Upper lobe of right lung (tissue), 1 donor: ENCODE measurements around the gene SLMAP. TPM values are rescaled to one million over a fixed set of nuclear protein-coding genes. Genes with fewer than 3 reads are reported as not detected.

Experiments
- ATAC-seq: fragments of 200-7000 bp; cut with Tn5 transposase; one replicate; pipeline ENCODE4 v1.9.1; 2020; ENCODE audit warnings: mild to moderate bottlenecking, moderate library complexity
- DNase-seq: peaks from one replicate; pipeline ENCODE4 v3.0.0-alpha.2; 2020
- H3K27ac ChIP-seq: fragments of 200-600 bp; one replicate; pipeline ENCODE4 v1.8.0; 2022
- H3K27me3 ChIP-seq: fragments of 200-600 bp; one replicate; pipeline ENCODE4 v1.8.0; 2022; ENCODE audit warnings: mild to moderate bottlenecking
- H3K36me3 ChIP-seq: fragments of 200-600 bp; one replicate; pipeline ENCODE4 v1.8.0; 2022
- H3K4me1 ChIP-seq: fragments of 200-600 bp; one replicate; pipeline ENCODE4 v1.8.0; 2022
- H3K4me3 ChIP-seq: fragments of 200-600 bp; one replicate; pipeline ENCODE4 v1.8.0; 2022; ENCODE audit warnings: mild to moderate bottlenecking
- H3K9me3 ChIP-seq: fragments of 200-600 bp; one replicate; pipeline ENCODE4 v1.8.0; 2022
- intact Hi-C: fragments of 100-400 bp; cut with DNase I; formaldehyde crosslinking; loops from one replicate; pipeline ENCODE4 v1.11.0; 2022
- total RNA-seq: library from RNA; stranded (reverse); fragmentation: NEBNext Ultra II Directional; extraction: Animal tissue kit (Norgen Biotek cat#: 25700); gene quantifications from one replicate; pipeline ENCODE4 v1.2.1, GENCODE V29; 2021
- TF ChIP-seq, protein P1 (sequence below): fragments of 200-600 bp; IDR thresholded peaks from one replicate; pipeline ENCODE4 v1.8.0; 2022; ENCODE audit warnings: antibody characterized with exemption
- donor health status: DM: no; HTN: yes; CAD: no; lungs with severe emphysema.

The SLMAP gene
- total RNA-seq, 1 donor from 2014 or later: 65.2 TPM

DNA sequence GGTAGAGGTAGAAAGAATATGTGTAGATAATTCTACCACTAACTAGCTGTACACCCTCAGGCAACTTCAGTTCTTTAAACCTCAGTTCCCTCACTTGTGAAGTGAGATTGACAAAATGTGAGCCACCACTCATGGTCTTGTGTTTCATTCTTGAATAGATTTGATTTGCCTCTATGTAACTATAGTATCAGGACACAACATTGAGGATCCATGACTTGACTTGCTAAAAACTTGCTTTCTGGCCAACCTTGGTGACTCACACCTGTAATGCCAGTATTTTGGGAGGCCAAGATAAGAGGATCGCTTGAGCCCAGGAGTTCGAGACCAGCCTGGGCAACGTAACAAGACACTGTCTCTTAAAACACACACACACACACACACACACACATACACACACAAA lies 136.3 kb downstream of the SLMAP start:
- no peaks in the 10 kb centered on the region for H3K9me3 ChIP-seq
- H3K4me3 ChIP-seq: no peak overlapping the region
- no peak for DNase-seq
- H3K27ac ChIP-seq: no peak overlapping the region
- no peaks in the 10 kb centered on the region for H3K4me1 ChIP-seq
- ATAC-seq: no peak
- TF ChIP-seq, protein P1, sequence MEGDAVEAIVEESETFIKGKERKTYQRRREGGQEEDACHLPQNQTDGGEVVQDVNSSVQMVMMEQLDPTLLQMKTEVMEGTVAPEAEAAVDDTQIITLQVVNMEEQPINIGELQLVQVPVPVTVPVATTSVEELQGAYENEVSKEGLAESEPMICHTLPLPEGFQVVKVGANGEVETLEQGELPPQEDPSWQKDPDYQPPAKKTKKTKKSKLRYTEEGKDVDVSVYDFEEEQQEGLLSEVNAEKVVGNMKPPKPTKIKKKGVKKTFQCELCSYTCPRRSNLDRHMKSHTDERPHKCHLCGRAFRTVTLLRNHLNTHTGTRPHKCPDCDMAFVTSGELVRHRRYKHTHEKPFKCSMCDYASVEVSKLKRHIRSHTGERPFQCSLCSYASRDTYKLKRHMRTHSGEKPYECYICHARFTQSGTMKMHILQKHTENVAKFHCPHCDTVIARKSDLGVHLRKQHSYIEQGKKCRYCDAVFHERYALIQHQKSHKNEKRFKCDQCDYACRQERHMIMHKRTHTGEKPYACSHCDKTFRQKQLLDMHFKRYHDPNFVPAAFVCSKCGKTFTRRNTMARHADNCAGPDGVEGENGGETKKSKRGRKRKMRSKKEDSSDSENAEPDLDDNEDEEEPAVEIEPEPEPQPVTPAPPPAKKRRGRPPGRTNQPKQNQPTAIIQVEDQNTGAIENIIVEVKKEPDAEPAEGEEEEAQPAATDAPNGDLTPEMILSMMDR: no peak
- H3K27me3 ChIP-seq: no peaks in the 10 kb centered on the region
- intact Hi-C loops: no loop called here
- peaks cover 17% of the 10 kb centered on the region for H3K36me3 ChIP-seq

DNA sequence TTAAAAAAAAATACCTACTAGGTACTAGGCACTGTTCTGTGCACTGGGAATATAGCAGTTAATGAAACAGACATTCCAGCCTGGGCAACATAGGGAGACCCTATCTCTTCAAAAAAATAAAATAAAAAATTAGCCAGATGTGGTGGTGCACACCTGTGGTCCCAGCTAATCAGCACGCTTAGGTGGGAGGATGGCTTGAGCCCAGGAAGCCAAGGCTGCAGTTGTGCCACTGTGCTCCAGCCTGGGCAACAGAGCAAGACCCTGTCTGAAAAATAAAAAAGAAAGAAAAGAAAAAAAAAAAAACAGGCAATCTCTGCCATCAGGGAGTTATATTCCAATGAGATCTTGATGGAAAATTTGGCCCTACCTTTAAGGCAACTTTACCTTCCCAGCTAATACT lies 137.0 kb downstream of the SLMAP start:
- Histone ChIP-seq H3K27ac (no peak overlapping the region), H3K4me3 (no peak overlapping the region)

DNA sequence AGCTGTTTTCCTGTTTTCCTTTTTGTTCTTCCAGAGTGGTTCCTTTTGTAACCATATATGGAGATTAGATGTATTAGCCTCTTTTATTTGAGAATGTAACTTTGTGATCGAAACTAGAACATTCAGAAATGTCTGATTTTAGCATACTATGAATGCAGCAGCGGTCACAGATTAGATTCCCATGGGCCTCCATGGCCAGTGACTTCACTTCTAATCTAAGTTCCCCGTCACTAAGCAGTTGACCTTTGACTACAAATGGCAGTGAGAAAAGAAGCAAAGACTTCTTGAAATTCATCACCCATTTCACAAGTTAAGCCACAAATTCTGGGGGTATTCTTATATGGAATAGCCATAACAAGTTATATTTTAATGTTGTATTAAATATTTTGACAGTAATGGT lies 137.6 kb downstream of the SLMAP start:
- Histone ChIP-seq H3K4me1 (no peaks in the 10 kb centered on the region), H3K4me3 (no peak overlapping the region), H3K27ac (no peak overlapping the region), H3K36me3 (peaks cover 14% of the 10 kb centered on the region), H3K9me3 (no peaks in the 10 kb centered on the region), H3K27me3 (no peaks in the 10 kb centered on the region)
- TF ChIP-seq, protein P1: no peak
- ATAC-seq (no peak), DNase-seq (no peak)
- intact Hi-C loops: no loop called here

More for the DNA sequence above, 137.0 kb downstream of the SLMAP start:
- TF ChIP-seq, protein P1: no peak
- intact Hi-C loops: no loop called here
- no peaks in the 10 kb centered on the region for H3K4me1 ChIP-seq
- no peaks in the 10 kb centered on the region for H3K9me3 ChIP-seq
- H3K27me3 ChIP-seq: no peaks in the 10 kb centered on the region
- peaks cover 14% of the 10 kb centered on the region for H3K36me3 ChIP-seq
- ATAC-seq (no peak), DNase-seq (no peak)

DNA sequence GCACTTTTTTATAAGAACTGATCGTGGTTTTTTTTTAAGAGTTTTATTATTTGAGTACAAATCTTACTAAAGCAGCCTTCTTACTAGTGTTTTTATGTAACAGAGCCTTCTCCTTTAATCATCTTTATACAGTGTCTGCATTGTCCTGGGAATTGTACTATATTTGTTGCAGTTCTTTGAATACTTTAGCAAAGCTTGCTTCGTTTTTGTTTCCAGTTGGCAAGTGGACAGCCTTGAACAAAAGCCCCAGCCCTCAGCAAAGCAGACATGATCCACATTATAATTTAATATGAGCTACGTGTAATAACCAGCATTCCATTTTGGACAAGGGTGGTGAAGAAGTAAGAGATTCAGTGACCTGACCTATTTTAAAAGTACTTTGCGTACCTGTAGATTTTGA lies 139.9 kb downstream of the SLMAP start:
- intact Hi-C loops: no loop called here

DNA sequence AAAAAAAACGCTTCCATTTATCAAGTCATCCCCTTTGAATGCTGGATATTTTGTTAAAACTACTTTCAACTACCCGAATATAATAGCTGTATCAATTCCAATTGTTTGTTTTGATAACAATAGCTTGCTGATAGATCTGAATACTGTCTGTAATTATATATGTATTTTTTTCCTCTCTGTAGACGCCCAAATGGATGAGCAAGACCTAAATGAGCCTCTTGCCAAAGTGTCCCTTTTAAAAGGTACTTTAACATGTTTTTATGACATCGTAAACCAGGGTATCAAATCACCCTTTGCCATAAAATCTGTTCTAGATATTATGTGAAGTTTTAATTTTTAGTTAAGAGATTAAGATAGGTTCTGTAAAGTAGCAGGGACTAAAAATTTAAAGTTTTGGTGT lies 140.6 kb downstream of the SLMAP start:
- no peaks in the 10 kb centered on the region for H3K4me1 ChIP-seq
- intact Hi-C loops: no loop called here
- ATAC-seq: no peak
- TF ChIP-seq, protein P1: no peak
- no peak for DNase-seq
- H3K27me3 ChIP-seq: no peaks in the 10 kb centered on the region
- no peak overlapping the region for H3K4me3 ChIP-seq
- no peaks in the 10 kb centered on the region for H3K9me3 ChIP-seq
- no peak overlapping the region for H3K27ac ChIP-seq
- peaks cover 24% of the 10 kb centered on the region for H3K36me3 ChIP-seq

More for the DNA sequence above, 139.9 kb downstream of the SLMAP start:
- ATAC-seq: no peak
- Histone ChIP-seq H3K36me3 (peaks cover 24% of the 10 kb centered on the region), H3K27me3 (no peaks in the 10 kb centered on the region), H3K4me1 (no peaks in the 10 kb centered on the region), H3K9me3 (no peaks in the 10 kb centered on the region), H3K4me3 (no peak overlapping the region), H3K27ac (no peak overlapping the region)
- DNase-seq: no peak
- TF ChIP-seq, protein P1: no peak

DNA sequence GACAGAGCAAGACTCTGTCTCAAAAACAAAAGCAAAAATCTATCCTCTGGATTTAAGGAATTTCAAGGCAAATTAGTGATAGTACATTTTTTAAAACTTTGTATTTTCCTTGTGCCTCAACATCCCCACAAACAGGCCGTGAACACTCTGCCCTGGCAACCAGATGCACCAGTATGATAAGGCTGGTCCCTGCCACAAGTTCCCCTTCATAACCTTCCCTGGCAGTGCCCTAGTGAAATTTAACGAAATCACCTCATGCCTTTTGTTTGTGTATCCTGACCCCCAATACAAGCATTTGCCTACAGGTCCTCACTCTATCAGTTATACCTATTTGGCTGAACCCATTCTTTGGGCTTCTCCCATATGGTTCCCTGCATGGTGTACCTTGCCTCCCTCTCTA lies 144.7 kb downstream of the SLMAP start:
- H3K27me3 ChIP-seq: no peaks in the 10 kb centered on the region
- H3K27ac ChIP-seq: no peak overlapping the region
- DNase-seq: no peak
- peaks cover 24% of the 10 kb centered on the region for H3K36me3 ChIP-seq
- intact Hi-C loops: no loop called here
- no peak overlapping the region for H3K4me3 ChIP-seq
- no peak for ATAC-seq
- no peaks in the 10 kb centered on the region for H3K4me1 ChIP-seq
- TF ChIP-seq, protein P1: no peak
- H3K9me3 ChIP-seq: no peaks in the 10 kb centered on the region
